IMR-90 (cell line): ENCODE measurements around the gene RBFOX2. TPM values are rescaled to one million over a fixed set of nuclear protein-coding genes. Genes with fewer than 3 reads are reported as not detected.

Experiments used
- ATAC-seq: fragments of 200-7000 bp; cut with Tn5 transposase; 2 replicates; pipeline ENCODE4 v1.9.1; 2020; ENCODE audit warnings: low read depth, mild to moderate bottlenecking, moderate library complexity
- BruUV-seq: library from RNA; stranded (reverse); fragments of 400-500 nt; replicated peaks from 2 replicates; lab custom pipeline; 2021; lab: Mats Ljungman, UMichigan
- CTCF ChIA-PET: fragments of 300-600 bp; formaldehyde crosslinking; extraction: SDS; loops from one replicate; lab custom pipeline; 2021; ENCODE audit warnings: antibody characterized with exemption; lab: Yijun Ruan, JAX
- POLR2A ChIA-PET: fragments of 300-600 bp; sonication (Branson Sonifier 250); formaldehyde crosslinking; loops from one replicate; lab custom pipeline; 2022; ENCODE audit warnings: antibody characterized with exemption; ENCODE audit not compliant: unreplicated experiment; lab: Charles Lee
- DNase-seq: peaks from one replicate; pipeline ENCODE4 v3.0.0; 2013
- H2AFZ ChIP-seq: replicated peaks from 2 replicates; pipeline ENCODE3; 2013; ENCODE audit warnings: low read length, mild to moderate bottlenecking; ENCODE audit not compliant: poor library complexity
- H2AK5ac ChIP-seq: 2 replicates; pipeline ENCODE4 v1.6.1; 2013; ENCODE audit warnings: low read depth, low read length, inconsistent platforms
- H2AK9ac ChIP-seq: replicated peaks from 2 replicates; pipeline ENCODE3; 2013; ENCODE audit warnings: mild to moderate bottlenecking, low read depth, low read length, moderate library complexity; ENCODE audit not compliant: poor library complexity
- H2BK120ac ChIP-seq: 2 replicates; pipeline ENCODE4 v1.6.1; 2013; ENCODE audit warnings: low read depth, low read length, inconsistent platforms
- H2BK15ac ChIP-seq: 3 replicates; pipeline ENCODE4 v1.6.1; 2013; ENCODE audit warnings: low read depth, low read length, inconsistent platforms
- H2BK20ac ChIP-seq: 2 replicates; pipeline ENCODE4 v1.6.1; 2013; ENCODE audit warnings: low read depth, mild to moderate bottlenecking, inconsistent platforms, low read length, moderate library complexity
- H2BK5ac ChIP-seq: 2 replicates; pipeline ENCODE4 v1.6.1; 2013; ENCODE audit warnings: mild to moderate bottlenecking, low read depth, low read length, inconsistent platforms; ENCODE audit not compliant: poor library complexity, severe bottlenecking
- H3K14ac ChIP-seq: replicated peaks from 2 replicates; pipeline ENCODE4 v1.6.1; 2013; ENCODE audit warnings: low read depth, low read length, inconsistent platforms
- H3K18ac ChIP-seq: 2 replicates; pipeline ENCODE4 v1.6.1; 2013; ENCODE audit warnings: low read depth, low read length, control low read depth
- H3K23ac ChIP-seq: 2 replicates; pipeline ENCODE4 v1.6.1; 2013; ENCODE audit warnings: low read depth, low read length, inconsistent platforms
- H3K27ac ChIP-seq: 2 replicates; pipeline ENCODE4 v1.5.1; 2013; ENCODE audit warnings: mild to moderate bottlenecking, control low read depth, low read length; ENCODE audit not compliant: insufficient read depth
- H3K27me3 ChIP-seq: 2 replicates; pipeline ENCODE4 v1.6.1; 2013; ENCODE audit warnings: low read length; ENCODE audit not compliant: control insufficient read depth, insufficient read depth
- H3K36me3 ChIP-seq: 2 replicates; pipeline ENCODE4 v1.6.1; 2013; ENCODE audit warnings: low read length, mixed read lengths; ENCODE audit not compliant: control insufficient read depth, insufficient read depth
- H3K4ac ChIP-seq: 2 replicates; pipeline ENCODE4 v1.6.1; 2013; ENCODE audit warnings: low read depth, low read length, inconsistent platforms
- H3K4me1 ChIP-seq: 2 replicates; pipeline ENCODE4 v1.6.1; 2013; ENCODE audit warnings: low read length, mixed read lengths; ENCODE audit not compliant: control insufficient read depth, insufficient read depth
- H3K4me2 ChIP-seq: 2 replicates; pipeline ENCODE4 v1.6.1; 2013; ENCODE audit warnings: low read depth, mild to moderate bottlenecking, control low read depth, low read length, moderate library complexity
- H3K4me3 ChIP-seq: 2 replicates; pipeline ENCODE4 v1.5.1; 2013; ENCODE audit warnings: low read depth, mild to moderate bottlenecking, control low read depth, low read length, moderate library complexity; ENCODE audit not compliant: insufficient read depth
- H3K56ac ChIP-seq: 2 replicates; pipeline ENCODE4 v1.6.1; 2013; ENCODE audit warnings: low read length, inconsistent platforms; ENCODE audit not compliant: insufficient read depth; ENCODE audit errors: extremely low read depth
- H3K79me1 ChIP-seq, 2 experiments: 2 replicates each; pipeline ENCODE4 v1.6.1; 2013; ENCODE audit warnings: low read length in 2 of 2, inconsistent platforms in 1 of 2, low read depth in 1 of 2
- H3K9ac ChIP-seq: 2 replicates; pipeline ENCODE4 v1.6.1; 2013; ENCODE audit warnings: low read depth, low read length, control low read depth
- H3K9me1 ChIP-seq: 2 replicates; pipeline ENCODE4 v1.6.1; 2013; ENCODE audit warnings: low read length, inconsistent platforms; ENCODE audit not compliant: insufficient read depth
- H3K9me3 ChIP-seq: 2 replicates; pipeline ENCODE4 v1.6.1; 2013; ENCODE audit warnings: low read length; ENCODE audit not compliant: control insufficient read depth, insufficient read depth
- H4K20me1 ChIP-seq: 2 replicates; pipeline ENCODE4 v1.6.1; 2013; ENCODE audit warnings: low read length, inconsistent platforms; ENCODE audit not compliant: insufficient read depth
- H4K5ac ChIP-seq: 2 replicates; pipeline ENCODE4 v1.6.1; 2013; ENCODE audit warnings: mild to moderate bottlenecking, low read depth, low read length, control low read depth
- H4K8ac ChIP-seq, 2 experiments: 2 replicates each; pipeline ENCODE4 v1.6.1; 2013; ENCODE audit warnings: low read depth in 2 of 2, low read length in 2 of 2, control low read depth in 1 of 2, inconsistent platforms in 1 of 2
- H4K91ac ChIP-seq: 2 replicates; pipeline ENCODE4 v1.6.1; 2013; ENCODE audit warnings: low read depth, low read length, inconsistent platforms; ENCODE audit not compliant: insufficient read depth
- ELK1 ChIP-seq: fragments of 150-350 bp; IDR thresholded peaks from 2 replicates; pipeline ENCODE4 v1.6.1; 2016; ENCODE audit warnings: low read depth, mild to moderate bottlenecking, low read length, moderate library complexity, borderline replicate concordance
- FOS ChIP-seq: fragments of 150-350 bp; IDR thresholded peaks from 2 replicates; pipeline ENCODE4 v1.6.1; 2016; ENCODE audit warnings: low read depth, low read length
- SMC3 ChIP-seq: fragments of 150-350 bp; IDR thresholded peaks from 2 replicates; pipeline ENCODE4 v1.6.1; 2016; ENCODE audit warnings: low read depth, mild to moderate bottlenecking, antibody characterized with exemption, low read length, moderate library complexity
- WGBS, 2 experiments: methylation state at CpG; one replicate each; pipeline versions ENCODE4 v1.1.5 to v1.1.7; 2013; ENCODE audit warnings: missing lambda C conversion rate in 2 of 2; ENCODE audit not compliant: insufficient read length in 1 of 2; ENCODE audit errors: extremely low coverage in 2 of 2; 5-methylcytosine and 5-hydroxymethylcytosine counted together
- dilution Hi-C: fragments of 300-500 bp; cut with HindIII; formaldehyde crosslinking; loops from one replicate; pipeline ENCODE4 v1.14.3; 2018; ENCODE audit warnings: low sequenced_read_pairs; ENCODE audit not compliant: unreplicated experiment
- in situ Hi-C: fragments of 300-500 bp; cut with MboI; formaldehyde crosslinking; loops from 3 replicates; pipeline ENCODE4 v1.14.3; 2019; ENCODE audit warnings: low sequenced_read_pairs, inconsistent platforms, mixed read lengths
- intact Hi-C: fragments of 100-400 bp; cut with micrococcal nuclease; formaldehyde crosslinking; loops from 2 replicates; pipeline ENCODE4 v1.10.0; 2022
- polyA plus RNA-seq, 3 experiments: library from polyadenylated mRNA; depleted of rRNA; stranded (reverse); fragments of >200 nt; gene quantifications; 2 replicates each; pipeline ENCODE4 v1.2.3, GENCODE V29; 2012; ENCODE audit warnings: low replicate concordance in 1 of 3
- total RNA-seq: library from RNA; depleted of rRNA; stranded (reverse); fragments of >200 nt; gene quantifications from 2 replicates; pipeline ENCODE4 v1.2.3, GENCODE V29; 2012
- TF ChIP-seq, protein P1 (sequence below): conservative IDR thresholded peaks from 2 replicates; pipeline ENCODE4 v1.5.1; 2012; ENCODE audit warnings: mild to moderate bottlenecking, low read depth, low read length, improper control_type of control experiment

RBFOX2 gene
- total and polyA plus RNA-seq, 2 of the 4 experiments (the other 2 are of a cell fraction) = 146 to 178 TPM

DNA sequence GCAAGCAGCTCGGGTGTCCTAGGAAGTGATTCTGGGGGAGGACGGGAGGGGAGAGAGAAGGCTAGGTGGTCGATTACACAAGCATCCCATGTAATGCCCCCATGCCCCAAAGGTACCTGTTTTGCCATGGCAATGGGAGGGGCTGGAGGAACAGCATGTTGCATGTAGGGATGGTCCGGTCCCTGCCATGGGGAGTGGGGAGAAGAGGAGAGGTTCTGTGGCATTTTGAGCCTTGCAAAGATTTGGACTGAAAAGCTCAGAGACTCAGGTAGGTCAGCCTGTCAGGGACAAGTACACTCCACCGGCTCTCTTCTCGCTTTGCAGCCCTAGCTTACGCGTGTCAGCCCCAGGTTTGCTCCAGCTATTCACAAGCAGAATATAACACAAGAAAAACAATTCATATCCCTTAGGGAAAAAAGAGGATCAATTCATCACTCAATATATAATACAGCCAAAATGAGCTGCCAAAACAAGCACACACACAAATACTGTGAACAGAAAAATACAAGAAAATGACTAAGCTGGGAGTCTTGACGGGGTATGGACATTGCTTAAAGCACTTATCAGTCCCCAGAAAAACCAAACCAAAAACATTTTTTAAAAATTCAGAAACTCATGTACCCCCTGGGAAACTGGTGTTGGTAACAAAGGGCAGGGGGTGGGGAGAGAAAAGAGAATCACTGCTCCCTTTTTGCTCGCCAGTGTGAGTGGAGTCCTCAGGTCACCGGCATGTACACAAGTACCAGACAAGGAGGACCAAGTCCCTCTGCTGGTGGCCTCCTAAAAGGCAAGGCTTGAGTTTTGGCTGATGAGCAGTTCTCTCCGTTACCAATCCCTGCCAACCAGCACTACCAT, 289.3 kb downstream of the RBFOX2 start:
- no peak overlapping the region for H2AK9ac ChIP-seq
- no peak overlapping the region for H3K23ac ChIP-seq
- no peaks in the 10 kb centered on the region for H3K9me3 ChIP-seq
- no TSS peak for BruUV-seq
- H4K8ac ChIP-seq = no peak overlapping the region
- no peak overlapping the region for H3K14ac ChIP-seq
- dilution Hi-C loops = no loop called here
- TF ChIP-seq FOS (no peak), ELK1 (no peak), SMC3 (0 out of 2 replicates have a peak, but pooled peaks have one; percentile 13)
- TF ChIP-seq, protein P1, sequence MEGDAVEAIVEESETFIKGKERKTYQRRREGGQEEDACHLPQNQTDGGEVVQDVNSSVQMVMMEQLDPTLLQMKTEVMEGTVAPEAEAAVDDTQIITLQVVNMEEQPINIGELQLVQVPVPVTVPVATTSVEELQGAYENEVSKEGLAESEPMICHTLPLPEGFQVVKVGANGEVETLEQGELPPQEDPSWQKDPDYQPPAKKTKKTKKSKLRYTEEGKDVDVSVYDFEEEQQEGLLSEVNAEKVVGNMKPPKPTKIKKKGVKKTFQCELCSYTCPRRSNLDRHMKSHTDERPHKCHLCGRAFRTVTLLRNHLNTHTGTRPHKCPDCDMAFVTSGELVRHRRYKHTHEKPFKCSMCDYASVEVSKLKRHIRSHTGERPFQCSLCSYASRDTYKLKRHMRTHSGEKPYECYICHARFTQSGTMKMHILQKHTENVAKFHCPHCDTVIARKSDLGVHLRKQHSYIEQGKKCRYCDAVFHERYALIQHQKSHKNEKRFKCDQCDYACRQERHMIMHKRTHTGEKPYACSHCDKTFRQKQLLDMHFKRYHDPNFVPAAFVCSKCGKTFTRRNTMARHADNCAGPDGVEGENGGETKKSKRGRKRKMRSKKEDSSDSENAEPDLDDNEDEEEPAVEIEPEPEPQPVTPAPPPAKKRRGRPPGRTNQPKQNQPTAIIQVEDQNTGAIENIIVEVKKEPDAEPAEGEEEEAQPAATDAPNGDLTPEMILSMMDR = peak; percentile 20; the same call in 1 of the 2 replicates
- ATAC-seq = no peak
- H3K18ac ChIP-seq = no peak overlapping the region
- H2AFZ ChIP-seq = no peak overlapping the region
- no peak overlapping the region for H2BK15ac ChIP-seq
- no peak overlapping the region for H4K5ac ChIP-seq
- intact Hi-C loops = loop anchor here (5.0 kb wide), 1 partner anchor 387 kb away; no protein-coding TSS in a partner anchor
- peaks cover 20% of the 10 kb centered on the region for H3K9me1 ChIP-seq
- H3K56ac ChIP-seq = no peak overlapping the region
- no peak for DNase-seq
- peaks cover 15% of the 10 kb centered on the region for H3K4me1 ChIP-seq
- H3K9ac ChIP-seq = no peak overlapping the region
- H2BK120ac ChIP-seq = no peak overlapping the region
- in situ Hi-C loops = no loop called here
- H2AK5ac ChIP-seq = no peak overlapping the region
- CTCF ChIA-PET = interaction anchor here (0.5 kb wide), 1 partner anchor 1720 kb away, joined by 4 read pairs; no protein-coding TSS in a partner anchor
- no peak overlapping the region for H3K27ac ChIP-seq
- H3K4me2 ChIP-seq = no peak overlapping the region
- no peaks in the 10 kb centered on the region for H3K27me3 ChIP-seq
- H2BK20ac ChIP-seq = no peak overlapping the region
- H3K79me1 ChIP-seq = peaks cover 13 to 39% of the 10 kb centered on the region in 2 experiments; a peak in 3 of 4 replicates
- H4K20me1 ChIP-seq = peaks cover 8% of the 10 kb centered on the region; the same call in 1 of the 2 replicates
- 92% methylated on average over 4 of the region's 12 CpGs; no CpG with 5 or more reads in 1 of the 2 experiments for WGBS, 2 experiments
- H2BK5ac ChIP-seq = no peak overlapping the region
- peaks cover 36% of the 10 kb centered on the region for H3K36me3 ChIP-seq
- no peak overlapping the region for H3K4ac ChIP-seq
- no peak overlapping the region for H3K4me3 ChIP-seq
- POLR2A ChIA-PET = no interaction called here
- H4K91ac ChIP-seq = no peak overlapping the region
